ENCODE data around the gene ATP6V1B1. TPM values are rescaled to one million over a fixed set of nuclear protein-coding genes. Genes with fewer than 3 reads are reported as not detected.

ATP6V1B1 gene
- polyA plus RNA-seq, 6 donors from 2014 or later, result not detected

DNA sequence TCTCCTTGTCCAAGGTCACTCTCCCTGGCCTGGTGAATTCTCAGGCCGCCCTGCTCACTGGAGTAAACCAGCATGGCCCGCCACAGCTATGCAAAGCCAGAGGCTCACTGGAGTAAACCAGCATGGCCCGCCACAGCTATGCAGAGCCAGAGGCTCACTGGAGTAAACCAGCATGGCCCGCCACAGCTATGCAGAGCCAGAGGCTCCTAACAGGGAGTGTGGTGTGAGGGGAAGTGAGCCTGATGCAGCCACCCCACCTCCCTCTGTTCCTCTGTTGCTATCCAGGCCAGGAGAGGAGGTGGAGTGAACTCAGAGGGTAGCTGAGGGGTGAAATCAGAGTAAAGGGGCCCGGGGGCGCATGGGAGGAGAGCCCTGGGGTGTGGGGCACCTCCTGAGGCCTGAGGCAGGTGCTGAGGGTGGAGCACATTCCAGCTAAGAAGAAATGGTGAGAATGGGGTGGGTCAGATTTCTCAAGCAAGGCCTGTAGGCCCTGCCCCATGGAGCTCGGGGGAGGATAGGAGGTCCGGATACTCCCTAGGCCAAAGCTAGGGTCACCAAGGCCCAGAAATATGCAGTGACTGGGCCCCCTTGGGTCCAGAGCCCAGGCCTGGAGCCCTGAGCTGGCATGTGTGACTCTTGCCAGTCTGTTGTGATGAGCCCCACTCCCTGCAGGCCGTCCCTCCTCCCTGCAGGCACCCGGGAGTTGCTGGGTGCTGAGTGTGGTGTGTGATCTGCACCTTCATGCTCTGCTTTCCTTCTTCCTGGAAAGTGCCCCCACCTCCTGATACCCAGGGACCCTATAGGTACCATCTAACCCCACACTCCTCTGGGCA lies 1.5 kb downstream of the ATP6V1B1 start:
- Mint-ChIP-seq H3K27me3 (peaks cover 23 to 50% (median 45%) of the 10 kb centered on the region in 3 donors), H3K4me1 (no peaks in the 10 kb centered on the region), H3K36me3 (no peaks in the 10 kb centered on the region), H3K9me3 (peaks cover 0 to 1% (median 0%) of the 10 kb centered on the region in 7 donors), H3K27ac (no peak overlapping the region), H3K4me3 (no peak overlapping the region)
- DNase-seq, result no peak
- no peak for ATAC-seq (ENCODE audit: low read depth in 2 of 2)

DNA sequence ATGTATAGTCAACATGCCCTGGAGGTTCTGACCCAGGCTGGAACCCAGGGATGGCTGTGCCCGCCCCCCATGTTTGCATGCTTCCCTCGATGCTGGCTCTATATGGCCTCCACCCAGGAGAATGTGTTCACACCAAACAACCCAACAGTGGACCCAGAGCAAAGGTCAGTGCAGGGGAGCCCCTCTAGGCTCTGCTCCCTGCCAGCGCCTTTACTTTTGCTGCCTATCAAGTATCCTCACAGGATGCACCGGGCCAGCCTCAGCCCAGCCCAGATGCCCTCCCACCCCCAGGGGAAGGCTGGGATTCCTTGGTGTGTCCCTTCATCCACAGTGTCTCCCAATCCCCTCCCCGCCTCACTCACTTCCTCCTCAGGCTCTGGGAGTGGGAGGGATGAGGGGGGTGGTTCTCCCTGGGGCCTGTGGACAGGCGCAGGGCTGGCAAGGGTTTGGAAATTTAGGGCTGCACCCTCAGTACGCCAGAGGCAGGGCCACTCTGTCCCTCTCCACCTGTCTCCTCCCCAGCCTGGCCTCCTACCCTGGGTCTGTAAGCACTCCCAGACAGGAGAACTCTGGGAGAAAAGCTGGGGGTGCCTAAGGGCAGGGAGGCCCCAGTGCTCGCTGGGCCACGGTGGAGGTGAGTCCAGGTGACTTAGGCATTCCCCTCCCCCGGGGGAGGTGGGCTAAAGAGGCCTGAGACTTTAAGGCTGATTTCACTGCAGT lies 2.3 kb downstream of the ATP6V1B1 start:
- Mint-ChIP-seq H3K27me3 (peaks cover 23 to 50% (median 44%) of the 10 kb centered on the region in 3 donors), H3K36me3 (no peaks in the 10 kb centered on the region), H3K27ac (no peak overlapping the region), H3K4me3 (no peak overlapping the region), H3K4me1 (no peaks in the 10 kb centered on the region), H3K9me3 (peaks cover 0 to 1% (median 0%) of the 10 kb centered on the region in 7 donors)
- ATAC-seq (ENCODE audit: low read depth in 2 of 2) (no peak), DNase-seq (no peak)

DNA sequence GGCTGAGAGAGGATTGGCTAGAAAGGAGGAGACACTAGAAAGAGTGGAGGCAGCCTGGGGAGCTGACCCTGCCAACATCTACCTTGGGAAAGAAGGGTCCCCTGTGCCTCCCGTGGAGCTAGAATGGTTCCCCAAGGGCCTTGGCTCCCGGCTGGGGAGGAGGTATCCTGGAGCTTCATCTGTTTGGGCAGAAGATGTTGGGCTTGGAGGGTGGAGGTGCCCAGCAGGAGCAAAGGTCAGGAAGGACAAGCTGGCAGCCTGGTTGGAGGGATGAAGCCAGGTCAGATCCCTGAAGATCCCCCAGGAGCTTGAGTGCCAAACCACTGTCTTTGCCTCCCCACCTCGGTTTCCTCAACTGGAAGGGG lies 2.9 kb downstream of the ATP6V1B1 start:
- H3K4me1 Mint-ChIP-seq, result no peaks in the 10 kb centered on the region
- no peak overlapping the region for H3K4me3 Mint-ChIP-seq
- ATAC-seq (ENCODE audit: low read depth in 2 of 2) (no peak), DNase-seq (no peak)
- peaks cover 0 to 1% (median 0%) of the 10 kb centered on the region in 7 donors for H3K9me3 Mint-ChIP-seq
- peaks cover 23 to 49% (median 48%) of the 10 kb centered on the region in 3 donors for H3K27me3 Mint-ChIP-seq
- H3K27ac Mint-ChIP-seq, result no peak overlapping the region
- no peaks in the 10 kb centered on the region for H3K36me3 Mint-ChIP-seq

DNA sequence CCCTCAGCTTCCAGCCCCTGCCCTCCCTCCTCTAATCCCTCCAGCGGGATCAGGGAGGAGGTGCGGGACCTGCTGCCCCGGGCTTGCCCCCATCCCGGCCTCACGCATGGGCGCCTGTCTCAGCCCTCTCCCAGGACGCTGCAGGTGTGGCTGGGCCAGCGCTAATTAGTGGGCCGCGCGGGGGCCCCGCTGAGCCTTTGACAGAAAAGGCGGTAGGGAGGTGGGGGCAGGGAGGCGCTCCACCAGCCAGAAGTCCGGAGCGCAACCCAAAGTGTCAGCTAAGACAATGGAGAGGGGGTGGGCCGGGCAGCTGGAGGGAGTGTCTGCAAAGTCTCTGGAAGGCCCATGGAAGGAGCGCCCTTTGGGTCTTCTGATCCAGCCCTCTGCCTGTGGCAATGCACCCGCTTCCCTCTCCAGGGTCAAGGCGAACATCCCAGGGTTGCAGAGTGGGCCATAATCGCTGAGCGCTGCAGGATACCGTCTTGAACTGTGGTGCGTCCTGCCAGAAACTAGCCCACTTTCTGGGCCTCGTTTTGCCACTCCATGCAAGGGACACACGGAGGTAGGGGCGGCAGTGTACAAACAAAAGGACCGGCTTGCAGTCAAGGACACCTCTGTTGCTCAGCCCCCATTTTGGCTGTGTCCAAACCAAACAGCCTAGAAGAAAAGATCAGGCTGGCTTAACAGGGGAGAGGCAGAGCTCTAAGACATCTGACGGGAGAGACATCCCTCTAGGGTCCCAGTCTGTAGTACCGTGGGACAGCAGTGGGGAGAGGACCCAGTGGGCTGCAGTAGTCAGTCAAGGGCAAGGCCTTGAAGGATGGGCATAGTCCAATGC lies 3.5 kb downstream of the ATP6V1B1 start:
- H3K36me3 Mint-ChIP-seq, result no peaks in the 10 kb centered on the region
- DNase-seq, result no peak
- peaks cover 23 to 54% (median 52%) of the 10 kb centered on the region in 3 donors for H3K27me3 Mint-ChIP-seq
- peaks cover 0 to 1% (median 0%) of the 10 kb centered on the region in 7 donors for H3K9me3 Mint-ChIP-seq
- no peak overlapping the region for H3K4me3 Mint-ChIP-seq
- no peak overlapping the region for H3K27ac Mint-ChIP-seq
- no peaks in the 10 kb centered on the region for H3K4me1 Mint-ChIP-seq
- ATAC-seq (ENCODE audit: low read depth in 2 of 2), result no peak

DNA sequence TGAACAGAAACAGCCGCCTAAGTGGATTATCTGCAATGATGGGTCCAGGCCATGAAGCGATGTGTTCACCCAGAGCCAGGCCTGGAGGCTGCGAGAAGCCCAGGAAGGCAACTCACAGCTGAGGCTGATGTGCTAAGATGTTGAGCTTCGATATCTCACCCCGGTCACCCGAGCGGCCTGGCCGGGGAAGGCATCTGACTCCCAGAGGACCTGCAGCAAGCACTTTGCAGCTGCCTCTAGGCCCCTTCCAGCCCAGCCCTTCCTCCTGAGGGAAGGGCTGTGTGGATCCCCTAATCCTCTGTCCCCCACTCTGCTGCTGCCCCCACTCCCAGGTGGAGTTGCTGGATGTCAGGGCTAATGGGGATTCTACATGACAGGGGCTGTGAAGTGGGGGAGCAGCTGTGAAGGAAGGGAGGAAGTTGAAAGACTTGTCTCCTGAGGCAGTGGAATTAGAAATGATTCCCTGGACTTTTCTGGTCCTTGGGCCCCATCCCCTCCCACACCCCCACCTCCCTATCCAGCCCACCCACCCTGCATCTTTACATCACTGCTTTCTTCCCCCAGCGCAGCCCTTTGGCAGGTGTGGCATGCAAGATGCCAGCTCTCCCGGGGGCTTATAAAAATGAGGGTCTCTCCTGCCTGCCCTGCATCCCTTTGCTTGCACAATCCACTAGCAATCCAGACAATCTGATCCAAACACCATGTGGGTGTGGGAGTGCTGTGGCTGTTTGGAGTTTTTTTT lies 4.3 kb downstream of the ATP6V1B1 start:
- peaks cover 0 to 1% (median 0%) of the 10 kb centered on the region in 7 donors for H3K9me3 Mint-ChIP-seq
- ATAC-seq (ENCODE audit: low read depth in 2 of 2) (no peak), DNase-seq (no peak)
- H3K27ac Mint-ChIP-seq, result no peak overlapping the region
- H3K4me3 Mint-ChIP-seq, result no peak overlapping the region
- H3K4me1 Mint-ChIP-seq, result no peaks in the 10 kb centered on the region
- peaks cover 21 to 60% (median 55%) of the 10 kb centered on the region in 3 donors for H3K27me3 Mint-ChIP-seq
- H3K36me3 Mint-ChIP-seq, result no peaks in the 10 kb centered on the region

DNA sequence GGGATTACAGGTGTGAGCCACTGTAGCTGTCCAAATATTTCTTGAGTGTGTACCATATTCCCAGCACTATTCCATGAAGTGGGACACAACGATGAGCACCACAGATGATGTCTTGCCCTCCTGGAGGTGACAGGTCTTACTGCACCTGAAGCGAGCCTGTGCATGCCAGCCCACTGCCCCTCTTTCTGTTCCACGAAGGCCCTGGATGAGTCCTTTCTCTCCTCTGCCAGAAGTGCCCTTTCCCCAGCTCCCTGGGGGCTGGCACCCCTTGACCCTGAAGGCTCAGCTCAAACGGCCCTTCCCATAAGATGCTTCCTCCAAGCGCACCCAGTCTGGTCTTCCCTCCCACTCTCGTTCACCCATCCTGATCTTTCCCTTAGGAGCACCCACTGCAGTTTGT lies 5.5 kb downstream of the ATP6V1B1 start:
- Mint-ChIP-seq H3K27me3 (peaks cover 16 to 59% (median 55%) of the 10 kb centered on the region in 3 donors), H3K4me1 (no peaks in the 10 kb centered on the region), H3K36me3 (no peaks in the 10 kb centered on the region), H3K4me3 (no peak overlapping the region), H3K27ac (no peak overlapping the region), H3K9me3 (peaks cover 0 to 1% (median 0%) of the 10 kb centered on the region in 7 donors)
- DNase-seq, result no peak
- no peak for ATAC-seq (ENCODE audit: low read depth in 2 of 2)

DNA sequence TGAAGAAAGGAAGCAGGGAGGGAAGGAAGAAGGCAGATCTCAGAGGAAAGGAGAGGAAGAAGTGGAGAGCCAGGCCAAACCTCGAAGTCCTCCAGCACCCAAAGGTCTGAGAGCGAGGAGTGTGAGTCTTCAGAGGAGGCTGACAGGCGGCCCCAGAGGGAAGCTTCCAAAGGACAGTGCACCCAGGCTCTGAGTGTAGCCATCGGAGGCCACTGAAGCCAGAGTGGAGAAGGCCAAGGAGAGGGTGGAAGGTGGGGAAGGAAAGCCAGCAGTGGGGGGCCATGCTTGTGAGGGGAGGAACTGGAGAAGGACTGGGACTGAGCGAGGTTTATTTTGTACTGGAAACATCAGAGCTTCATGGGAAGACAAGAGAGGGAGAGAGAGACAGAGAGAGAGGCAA lies 6.0 kb downstream of the ATP6V1B1 start:
- no peak overlapping the region for H3K4me3 Mint-ChIP-seq
- H3K9me3 Mint-ChIP-seq, result peaks cover 0 to 1% (median 0%) of the 10 kb centered on the region in 7 donors
- no peak for ATAC-seq (ENCODE audit: low read depth in 2 of 2)
- H3K27me3 Mint-ChIP-seq, result peaks cover 12 to 60% (median 57%) of the 10 kb centered on the region in 3 donors
- H3K36me3 Mint-ChIP-seq, result no peaks in the 10 kb centered on the region
- H3K27ac Mint-ChIP-seq, result no peak overlapping the region
- no peak for DNase-seq
- H3K4me1 Mint-ChIP-seq, result peaks cover 1 to 3% (median 2%) of the 10 kb centered on the region in 3 donors

DNA sequence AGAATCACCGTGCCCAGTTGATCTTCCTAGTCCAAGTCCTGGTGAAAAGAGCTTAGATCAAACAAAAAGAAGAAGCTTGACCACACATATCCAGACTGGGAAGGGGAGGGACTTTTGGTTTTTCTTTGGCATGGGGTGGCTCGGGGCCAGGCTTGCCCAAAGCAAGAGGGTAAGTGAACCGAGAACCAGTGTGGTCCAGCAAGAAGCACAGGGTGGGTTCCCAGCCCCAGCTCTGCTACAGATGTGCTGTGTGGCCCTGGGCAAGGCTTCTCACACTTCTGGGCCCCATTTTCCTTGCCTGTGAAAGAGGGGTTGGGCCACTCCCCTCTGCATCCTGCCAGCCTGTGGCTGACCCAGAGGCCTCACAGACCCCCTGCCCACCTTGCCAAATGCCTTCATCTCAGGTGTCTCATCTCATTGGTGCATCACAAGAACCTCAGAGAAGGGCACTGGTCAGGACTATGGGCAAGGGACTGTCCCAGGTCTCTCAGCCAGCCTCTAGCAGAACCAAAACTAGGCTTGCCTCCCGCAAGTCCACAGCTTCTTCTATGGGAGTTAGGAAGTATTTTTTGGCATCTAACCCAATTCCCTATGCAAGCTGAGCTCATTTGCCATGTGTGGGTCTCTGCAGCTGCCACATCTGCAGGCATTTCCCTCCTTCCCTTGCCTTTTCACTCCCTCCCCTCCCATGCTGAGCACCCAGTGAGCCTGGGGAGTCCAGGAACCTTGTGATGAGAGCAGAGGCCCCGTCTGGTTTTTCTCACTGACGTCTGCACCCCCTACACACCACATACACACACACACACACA lies 6.9 kb downstream of the ATP6V1B1 start:
- Mint-ChIP-seq H3K27ac (no peak overlapping the region), H3K27me3 (peaks cover 17 to 67% (median 62%) of the 10 kb centered on the region in 3 donors), H3K9me3 (peaks cover 0 to 1% (median 0%) of the 10 kb centered on the region in 7 donors), H3K36me3 (no peaks in the 10 kb centered on the region), H3K4me1 (peaks cover 4 to 7% (median 6%) of the 10 kb centered on the region in 3 donors), H3K4me3 (no peak overlapping the region)
- ATAC-seq (ENCODE audit: low read depth in 2 of 2) (no peak), DNase-seq (no peak)

DNA sequence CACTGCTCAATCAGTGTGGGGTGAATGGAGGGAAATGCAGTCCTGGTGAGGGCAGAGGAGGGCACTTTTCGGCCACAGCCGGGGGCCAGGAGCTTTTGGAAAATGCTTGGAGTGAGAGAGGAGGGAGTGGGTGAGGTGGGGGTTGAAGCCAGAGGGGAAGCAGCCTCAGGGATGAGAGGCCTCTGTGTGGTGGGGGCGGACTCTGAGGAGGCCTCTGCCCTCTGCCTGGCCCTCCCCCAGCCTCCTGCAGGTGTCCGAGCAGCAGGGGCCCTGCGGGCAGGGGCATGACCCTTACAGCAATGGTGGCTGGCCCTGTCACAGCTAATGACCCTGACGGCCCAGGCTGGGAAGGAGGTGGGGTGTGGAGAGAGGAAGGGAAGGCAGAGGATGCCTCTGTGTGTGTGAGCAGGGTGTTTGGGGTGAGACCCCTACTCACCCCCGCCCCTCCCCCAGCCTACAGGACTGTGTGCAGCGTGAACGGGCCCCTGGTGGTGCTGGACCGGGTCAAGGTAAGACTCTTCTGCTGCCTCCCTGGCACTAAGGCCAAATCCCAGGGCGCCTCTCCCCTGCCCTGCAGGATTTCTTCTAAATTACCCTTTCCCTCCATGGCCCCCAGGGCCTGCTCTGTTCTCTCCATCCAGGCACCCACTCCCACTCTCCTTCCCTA lies 7.6 kb downstream of the ATP6V1B1 start:
- DNase-seq (no peak), ATAC-seq (ENCODE audit: low read depth in 2 of 2) (no peak)
- H3K4me3 Mint-ChIP-seq, result no peak overlapping the region
- peaks cover 0 to 1% (median 0%) of the 10 kb centered on the region in 7 donors for H3K9me3 Mint-ChIP-seq
- peaks cover 10 to 15% (median 12%) of the 10 kb centered on the region in 3 donors for H3K4me1 Mint-ChIP-seq
- H3K27ac Mint-ChIP-seq, result no peak overlapping the region
- peaks cover 23 to 72% (median 62%) of the 10 kb centered on the region in 3 donors for H3K27me3 Mint-ChIP-seq
- no peaks in the 10 kb centered on the region for H3K36me3 Mint-ChIP-seq

DNA sequence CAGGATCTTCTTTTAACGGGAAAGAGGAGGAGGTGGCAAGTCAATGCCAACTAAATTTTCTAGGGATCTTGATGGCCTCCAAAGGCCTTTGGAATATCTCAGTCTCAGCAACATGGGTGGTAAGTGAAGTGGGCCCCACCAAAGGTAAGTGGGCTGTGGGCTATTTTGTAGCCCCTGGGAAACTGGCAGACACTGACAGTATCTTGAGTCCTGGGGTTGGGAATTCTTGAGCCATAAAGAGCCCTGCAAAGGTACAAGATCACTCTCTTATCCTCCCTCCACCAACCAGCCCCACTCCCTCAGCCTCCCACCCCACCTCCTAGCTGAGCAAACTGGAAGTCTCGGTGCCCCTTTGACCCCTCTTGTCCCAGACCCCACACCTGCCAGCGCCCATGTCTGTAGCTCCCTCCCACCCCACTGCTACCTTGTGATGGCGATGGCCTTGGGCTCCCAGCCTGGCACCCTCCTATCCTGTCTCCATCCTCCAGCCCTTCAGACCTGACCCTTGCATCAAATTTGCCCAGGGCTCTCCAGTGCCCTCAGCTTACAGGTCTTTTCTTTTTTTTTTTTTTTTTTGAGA lies 8.5 kb downstream of the ATP6V1B1 start:
- DNase-seq, result no peak
- Mint-ChIP-seq H3K4me1 (peaks cover 12 to 16% (median 15%) of the 10 kb centered on the region in 3 donors), H3K27me3 (peaks cover 23 to 70% (median 60%) of the 10 kb centered on the region in 3 donors), H3K4me3 (no peak overlapping the region), H3K36me3 (no peaks in the 10 kb centered on the region), H3K9me3 (peaks cover 0 to 1% (median 0%) of the 10 kb centered on the region in 7 donors), H3K27ac (peak overlapping the region in 1 of 6 donors; percentile 61)
- no peak for ATAC-seq (ENCODE audit: low read depth in 2 of 2)

DNA sequence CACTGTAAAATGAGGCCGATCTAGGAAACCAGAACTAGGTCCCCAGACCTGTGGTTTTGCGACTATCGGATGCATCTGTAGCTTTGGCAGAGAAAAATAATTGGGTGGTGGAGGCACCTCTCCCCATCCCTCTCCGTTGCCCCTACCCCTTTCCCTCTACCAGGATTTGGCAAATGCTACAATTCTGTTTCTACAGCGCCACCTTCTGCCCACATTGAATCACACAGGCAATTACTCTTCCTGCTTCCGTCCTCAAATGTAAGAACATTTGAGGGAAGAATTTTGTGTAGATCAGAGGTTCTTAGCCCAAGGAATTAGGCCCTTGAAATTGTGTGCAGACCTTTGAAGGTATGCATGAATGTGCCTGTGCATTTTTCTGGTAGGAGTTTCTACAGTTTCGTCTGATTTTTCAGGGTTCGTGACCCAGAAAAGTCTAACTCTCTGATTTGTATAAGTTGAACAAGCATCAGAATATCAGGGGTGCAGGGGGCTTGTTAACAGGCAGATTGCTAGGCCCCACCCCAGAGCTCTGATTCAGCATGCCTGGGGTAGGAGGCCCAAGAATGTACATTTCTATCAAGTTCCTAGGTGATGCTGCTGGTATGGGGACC lies 11.2 kb downstream of the ATP6V1B1 start:
- DNase-seq, result peak; percentile 28
- Mint-ChIP-seq H3K4me1 (peaks cover 12 to 16% (median 15%) of the 10 kb centered on the region in 3 donors), H3K27ac (no peak overlapping the region), H3K9me3 (no peaks in the 10 kb centered on the region), H3K27me3 (peaks cover 17 to 52% (median 52%) of the 10 kb centered on the region in 3 donors), H3K4me3 (no peak overlapping the region), H3K36me3 (no peaks in the 10 kb centered on the region)
- no peak for ATAC-seq (ENCODE audit: low read depth in 2 of 2)
